SU-DHL-6 (cell line): ENCODE measurements around the gene TMEM79.

Experiments
- H2AFZ ChIP-seq: fragments of 200-600 bp; sonication (generic); 2 replicates; pipeline ENCODE4 v1.6.1; 2014; ENCODE audit warnings: low read depth, mild to moderate bottlenecking, moderate library complexity, mixed read lengths, antibody characterized with exemption, low read length; ENCODE audit not compliant: severe bottlenecking
- H3F3A ChIP-seq: fragments of 200-600 bp; shearing (Covaris generic); 2 replicates; pipeline ENCODE4 v1.6.0; 2016; ENCODE audit warnings: antibody characterized with exemption, mild to moderate bottlenecking; ENCODE audit not compliant: insufficient read depth
- H3K27ac ChIP-seq: fragments of 200-600 bp; sonication (generic); 2 replicates; pipeline ENCODE4 v1.5.1; 2016; ENCODE audit warnings: low read depth, mild to moderate bottlenecking, low read length, moderate library complexity, mixed read lengths
- H3K27me3 ChIP-seq: fragments of 200-600 bp; sonication (generic), shearing (Covaris generic); 2 replicates; pipeline ENCODE4 v1.6.0; 2014; ENCODE audit warnings: mild to moderate bottlenecking, low read length
- H3K36me3 ChIP-seq: fragments of 200-600 bp; sonication (generic); 2 replicates; pipeline ENCODE4 v1.6.1; 2014; ENCODE audit warnings: mild to moderate bottlenecking, low read length, mixed read lengths
- H3K4me2 ChIP-seq: fragments of 300-600, 200-600 bp; shearing (Covaris generic), sonication (generic); 2 replicates; pipeline ENCODE4 v1.6.0; 2014; ENCODE audit warnings: low read length, low read depth, mild to moderate bottlenecking; ENCODE audit not compliant: poor library complexity, severe bottlenecking
- H3K4me3 ChIP-seq: fragments of 200-600 bp; sonication (generic); 2 replicates; pipeline ENCODE4 v1.5.1; 2014; ENCODE audit warnings: antibody characterized with exemption, low read length, mild to moderate bottlenecking, mixed read lengths; ENCODE audit not compliant: insufficient read depth, poor library complexity, severe bottlenecking
- H3K79me2 ChIP-seq: fragments of 200-600 bp; sonication (generic); 2 replicates; pipeline ENCODE4 v1.6.1; 2014; ENCODE audit warnings: mild to moderate bottlenecking, low read length, moderate library complexity; ENCODE audit not compliant: insufficient read depth
- H3K9ac ChIP-seq: fragments of 200-600 bp; sonication (generic); 2 replicates; pipeline ENCODE4 v1.7.0; 2014; ENCODE audit warnings: mild to moderate bottlenecking, low read length
- H3K9me2 ChIP-seq: fragments of 200-600 bp; sonication (generic); replicated peaks from 2 replicates; pipeline ENCODE4 v1.6.1; 2014; ENCODE audit warnings: low read length; ENCODE audit not compliant: insufficient read depth
- H3K9me3 ChIP-seq: fragments of 200-600 bp; sonication (generic); 2 replicates; pipeline ENCODE4 v1.6.1; 2014; ENCODE audit warnings: low read length, mixed read lengths; ENCODE audit not compliant: insufficient read depth
- H4K20me1 ChIP-seq: fragments of 200-600 bp; sonication (generic); 2 replicates; pipeline ENCODE4 v1.6.1; 2014; ENCODE audit warnings: low read depth, mild to moderate bottlenecking, antibody characterized with exemption, low read length, moderate library complexity, mixed read lengths
- EZH2phosphoT487 ChIP-seq: fragments of 200-600 bp; sonication (generic), shearing (Covaris generic); conservative IDR thresholded peaks from 2 replicates; pipeline ENCODE4 v1.6.1; 2018; ENCODE audit warnings: mild to moderate bottlenecking, antibody characterized with exemption, low read length, moderate library complexity, mixed read lengths
- TF ChIP-seq, protein P1 (sequence below): fragments of 200-600 bp; sonication (generic); IDR thresholded peaks from one replicate; pipeline ENCODE4 v1.5.1; 2017; ENCODE audit warnings: antibody characterized with exemption, mild to moderate bottlenecking, low read length, moderate library complexity; ENCODE audit not compliant: insufficient read depth, poor library complexity, severe bottlenecking

Gene TMEM79

DNA sequence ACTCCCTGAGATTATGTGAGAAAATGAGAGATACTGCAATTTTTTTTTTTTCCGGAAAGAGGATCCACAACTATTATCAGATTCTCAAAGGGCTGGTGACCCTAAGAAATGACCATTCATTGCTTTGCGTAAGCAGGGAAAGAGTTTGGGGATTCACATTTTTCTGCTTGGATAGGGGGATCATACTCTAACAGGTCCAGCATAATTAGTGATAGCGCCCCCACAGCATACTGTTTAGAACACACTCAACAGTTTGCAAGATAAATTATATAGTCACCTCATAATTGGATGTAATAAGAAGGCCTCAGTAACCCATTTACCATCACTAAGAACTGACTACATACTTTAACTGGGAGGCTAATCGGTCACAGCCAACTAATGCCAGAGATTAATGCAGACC is 52.1 kb downstream of the TMEM79 start:
- Histone ChIP-seq H2AFZ (no peak overlapping the region), H3K4me3 (peak overlapping the region; percentile 90), H3K79me2 (peaks cover 53% of the 10 kb centered on the region), H3K9me2 (no peaks in the 10 kb centered on the region), H4K20me1 (peaks cover 18% of the 10 kb centered on the region; the same call in 1 of the 2 replicates), H3K9ac (peak overlapping the region; percentile 77), H3K27ac (no peak overlapping the region), H3K27me3 (no peaks in the 10 kb centered on the region), H3K36me3 (peaks cover 31% of the 10 kb centered on the region), H3K4me2 (peak overlapping the region; percentile 82), H3F3A (0 out of 2 replicates have a peak, but pooled peaks cover 5% of the 10 kb centered on the region), H3K9me3 (no peaks in the 10 kb centered on the region)
- TF ChIP-seq EZH2phosphoT487 = no peak
- TF ChIP-seq, protein P1, sequence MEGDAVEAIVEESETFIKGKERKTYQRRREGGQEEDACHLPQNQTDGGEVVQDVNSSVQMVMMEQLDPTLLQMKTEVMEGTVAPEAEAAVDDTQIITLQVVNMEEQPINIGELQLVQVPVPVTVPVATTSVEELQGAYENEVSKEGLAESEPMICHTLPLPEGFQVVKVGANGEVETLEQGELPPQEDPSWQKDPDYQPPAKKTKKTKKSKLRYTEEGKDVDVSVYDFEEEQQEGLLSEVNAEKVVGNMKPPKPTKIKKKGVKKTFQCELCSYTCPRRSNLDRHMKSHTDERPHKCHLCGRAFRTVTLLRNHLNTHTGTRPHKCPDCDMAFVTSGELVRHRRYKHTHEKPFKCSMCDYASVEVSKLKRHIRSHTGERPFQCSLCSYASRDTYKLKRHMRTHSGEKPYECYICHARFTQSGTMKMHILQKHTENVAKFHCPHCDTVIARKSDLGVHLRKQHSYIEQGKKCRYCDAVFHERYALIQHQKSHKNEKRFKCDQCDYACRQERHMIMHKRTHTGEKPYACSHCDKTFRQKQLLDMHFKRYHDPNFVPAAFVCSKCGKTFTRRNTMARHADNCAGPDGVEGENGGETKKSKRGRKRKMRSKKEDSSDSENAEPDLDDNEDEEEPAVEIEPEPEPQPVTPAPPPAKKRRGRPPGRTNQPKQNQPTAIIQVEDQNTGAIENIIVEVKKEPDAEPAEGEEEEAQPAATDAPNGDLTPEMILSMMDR = peak; percentile 51

DNA sequence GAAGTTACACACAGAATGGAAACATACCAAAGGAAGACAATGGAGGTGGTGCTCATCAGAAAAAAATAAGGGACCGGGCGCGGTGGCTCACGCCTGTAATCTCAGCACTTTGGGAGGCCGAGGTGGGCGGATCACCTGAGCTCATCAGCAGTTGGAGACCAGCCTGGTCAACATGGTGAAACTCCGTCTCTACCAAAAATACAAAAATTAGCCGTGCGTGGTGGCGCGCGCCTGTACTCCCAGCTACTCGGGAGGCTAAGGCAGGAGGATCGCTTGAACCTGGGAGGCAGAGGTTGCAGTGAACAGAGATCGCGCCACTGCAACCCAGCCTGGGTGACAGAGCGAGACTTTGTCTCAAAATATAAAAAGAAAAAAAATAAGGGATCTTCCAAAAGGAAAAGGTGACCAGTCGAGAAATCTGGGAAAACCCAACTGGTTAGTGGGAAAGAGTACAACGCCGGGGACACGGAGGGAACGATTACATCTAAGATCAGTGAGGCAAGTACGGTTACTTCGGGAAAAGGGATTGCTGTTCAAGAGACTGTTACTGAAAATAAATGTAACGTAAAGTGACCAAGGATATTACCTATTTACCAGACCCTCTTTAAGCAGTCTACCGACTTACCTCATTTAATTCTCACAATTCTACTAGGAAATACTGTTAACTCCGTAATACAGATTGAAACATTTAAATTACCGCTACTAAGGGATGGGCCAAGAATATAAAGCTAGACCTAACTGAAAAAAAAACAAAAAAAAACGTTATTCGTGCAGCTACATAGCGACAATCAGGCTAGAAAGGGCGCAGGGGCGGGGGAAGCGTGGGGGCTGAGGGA is 53.1 kb downstream of the TMEM79 start:
- Histone ChIP-seq H3F3A (peaks cover 7% of the 10 kb centered on the region; the same call in 1 of the 2 replicates), H3K9ac (peak overlapping the region; percentile 77), H3K27ac (peak overlapping the region; percentile 65), H4K20me1 (peaks cover 18% of the 10 kb centered on the region; the same call in 1 of the 2 replicates), H3K4me3 (peak overlapping the region; percentile 90), H2AFZ (peak overlapping the region; percentile 30), H3K9me3 (no peaks in the 10 kb centered on the region), H3K4me2 (peak overlapping the region; percentile 82), H3K79me2 (peaks cover 53% of the 10 kb centered on the region), H3K9me2 (no peaks in the 10 kb centered on the region), H3K27me3 (no peaks in the 10 kb centered on the region), H3K36me3 (peaks cover 27% of the 10 kb centered on the region)
- no peak for TF ChIP-seq EZH2phosphoT487
- TF ChIP-seq, protein P1 = no peak

DNA sequence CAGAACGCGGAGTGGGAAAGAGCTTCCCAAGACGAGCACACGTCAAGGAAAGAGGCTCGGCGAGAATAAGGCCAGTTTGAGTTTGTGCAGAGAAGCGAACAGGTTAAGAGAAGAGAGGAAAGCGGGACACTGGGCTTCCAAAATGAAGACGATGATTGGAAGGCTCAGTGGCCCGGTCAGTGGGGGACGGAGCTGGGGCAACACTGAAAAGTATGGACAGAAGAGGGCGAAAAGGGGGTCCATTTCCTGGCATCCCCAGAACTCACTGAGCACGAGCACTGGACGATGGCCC is 53.7 kb downstream of the TMEM79 start:
- Histone ChIP-seq H3K36me3 (peaks cover 22% of the 10 kb centered on the region), H3K9me2 (no peaks in the 10 kb centered on the region), H2AFZ (peak overlapping the region; percentile 30), H3K9me3 (no peaks in the 10 kb centered on the region), H3K9ac (peak overlapping the region; percentile 77), H3K79me2 (peaks cover 48% of the 10 kb centered on the region), H4K20me1 (peaks cover 18% of the 10 kb centered on the region; the same call in 1 of the 2 replicates), H3K27ac (peak overlapping the region; percentile 65), H3K4me2 (peak overlapping the region; percentile 82), H3F3A (peaks cover 10% of the 10 kb centered on the region; the same call in 1 of the 2 replicates), H3K27me3 (no peaks in the 10 kb centered on the region), H3K4me3 (peak overlapping the region; percentile 90)
- TF ChIP-seq, protein P1 = no peak
- TF ChIP-seq EZH2phosphoT487 = no peak
